HG02571 (cell line): Measurements from ENCODE around the gene EFHC2.
"Not testable (repeated sequence)": the region's sequence is repeated elsewhere in the genome, so short reads cannot be mapped to it uniquely, and the experiment has no call there.

Experiments used
- ATAC-seq: cut with Tn5 transposase; IDR thresholded peaks from one replicate; pipeline ENCODE4 v1.9.1; 2021; ENCODE audit warnings: mild to moderate bottlenecking, moderate library complexity; ENCODE audit not compliant: unreplicated experiment

The EFHC2 gene

DNA sequence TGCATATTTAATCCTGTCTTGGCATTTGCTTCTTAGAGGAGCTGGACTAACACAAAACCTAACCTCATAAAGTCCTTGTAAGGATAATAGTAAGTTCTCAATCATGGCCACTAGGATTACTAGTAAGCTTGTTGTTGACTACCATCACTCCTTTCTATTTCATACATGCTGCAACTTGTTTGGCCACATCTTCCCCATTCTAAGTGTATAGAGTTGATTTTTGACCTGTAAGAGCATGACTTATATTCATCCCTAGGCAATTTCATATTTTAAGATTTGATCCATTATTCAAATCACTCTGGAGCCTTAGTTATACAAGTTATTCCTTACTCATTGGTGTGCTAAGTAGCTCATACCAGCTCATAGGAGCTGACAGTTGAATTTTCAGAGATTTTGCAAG lies 109.4 kb downstream of the EFHC2 start:
- no peak for ATAC-seq

DNA sequence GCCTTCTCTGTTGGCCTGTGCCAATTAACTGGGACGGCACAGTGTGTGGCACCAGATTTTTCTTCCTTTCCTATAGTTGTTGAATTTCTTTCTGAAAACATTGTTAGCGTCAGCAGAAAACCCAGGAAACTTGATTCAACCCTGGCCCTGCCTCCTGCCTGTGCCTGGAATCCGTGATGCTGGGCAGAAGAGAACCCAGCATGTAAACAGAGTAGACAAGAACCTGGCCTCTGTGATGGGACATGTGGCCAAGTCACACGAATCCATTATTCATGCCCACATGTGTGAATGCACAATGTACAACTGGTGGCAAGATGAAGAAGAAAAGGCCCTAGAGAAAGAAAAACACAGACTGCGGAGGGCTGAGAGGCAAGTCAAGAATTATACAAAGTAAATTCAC lies 111.4 kb downstream of the EFHC2 start:
- ATAC-seq: no peak

DNA sequence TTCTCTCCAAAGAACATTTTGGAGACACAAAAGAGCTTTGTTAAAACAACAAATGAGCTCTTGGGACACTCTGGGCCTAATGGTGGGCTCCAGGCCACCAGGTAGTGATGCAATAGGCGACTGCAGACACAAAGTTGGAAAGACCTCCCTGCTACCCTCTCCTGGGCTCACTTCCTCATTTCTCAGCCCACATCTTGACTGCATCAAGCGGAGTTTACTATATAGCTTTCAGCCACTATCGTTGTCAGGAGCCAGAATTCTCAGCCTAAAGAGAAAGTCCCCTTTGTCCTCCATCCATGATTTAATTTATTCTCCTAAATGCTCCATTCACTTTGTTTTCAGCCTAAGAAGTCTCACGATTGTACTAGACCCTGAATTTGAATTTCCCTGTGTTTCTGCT lies 114.9 kb downstream of the EFHC2 start:
- ATAC-seq: no peak

DNA sequence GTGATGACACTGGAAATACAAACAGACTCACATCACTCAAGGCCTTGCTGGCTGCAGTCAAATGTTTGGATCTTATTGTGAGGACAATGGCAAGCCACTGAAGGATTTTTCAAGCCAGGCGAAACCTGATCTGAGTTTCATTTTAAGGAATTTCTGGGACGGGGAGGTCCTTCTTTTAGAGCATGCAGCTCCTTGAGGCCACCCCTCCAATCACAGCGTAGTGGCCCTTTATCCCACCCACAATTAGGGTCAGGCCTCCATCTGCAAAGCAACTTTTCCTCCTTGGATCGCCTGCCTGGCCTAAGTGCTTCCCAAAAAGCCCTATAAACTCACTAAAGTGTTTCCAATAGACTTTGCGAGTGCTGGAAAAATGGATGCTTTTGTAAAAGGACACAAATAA lies 115.5 kb downstream of the EFHC2 start:
- ATAC-seq: no peak

DNA sequence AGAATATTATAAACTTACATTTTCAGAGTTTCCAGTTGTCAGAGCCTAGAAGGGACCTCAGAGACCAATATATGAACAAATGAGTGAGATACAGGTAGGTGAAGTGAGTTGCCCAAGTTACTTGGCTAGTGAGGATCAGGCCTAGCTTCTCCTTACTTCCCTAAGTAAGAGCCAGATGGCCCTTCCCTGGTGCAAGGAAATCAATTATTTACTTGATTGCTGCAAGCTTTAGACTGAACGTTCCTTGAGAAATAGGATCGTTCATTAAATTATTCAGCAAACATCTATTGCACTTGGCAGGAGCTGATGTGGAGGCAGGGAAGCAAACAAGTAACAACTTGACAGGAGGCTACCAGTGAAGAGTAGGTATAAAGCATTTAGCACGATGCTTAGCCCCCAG lies 117.8 kb downstream of the EFHC2 start:
- no peak for ATAC-seq

DNA sequence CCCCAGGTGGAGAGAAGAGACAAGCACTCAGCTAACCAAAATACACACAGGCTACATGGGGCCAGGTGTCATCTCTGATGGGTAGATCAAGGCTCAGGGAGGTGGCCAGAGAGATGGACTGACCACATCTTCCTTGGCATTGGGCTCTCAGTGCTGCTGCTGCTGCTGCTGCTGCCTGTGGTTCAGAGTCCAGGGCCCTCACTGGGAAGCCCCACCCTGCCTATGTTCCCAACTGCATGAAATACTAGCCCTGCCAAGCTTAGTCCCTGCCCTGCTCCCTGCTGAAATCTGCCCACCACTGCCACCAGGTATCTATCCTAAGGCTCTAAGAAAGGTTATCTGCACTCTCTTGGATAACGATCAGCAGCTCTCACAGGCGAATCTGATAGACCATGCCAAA lies 118.7 kb downstream of the EFHC2 start:
- ATAC-seq: no peak

DNA sequence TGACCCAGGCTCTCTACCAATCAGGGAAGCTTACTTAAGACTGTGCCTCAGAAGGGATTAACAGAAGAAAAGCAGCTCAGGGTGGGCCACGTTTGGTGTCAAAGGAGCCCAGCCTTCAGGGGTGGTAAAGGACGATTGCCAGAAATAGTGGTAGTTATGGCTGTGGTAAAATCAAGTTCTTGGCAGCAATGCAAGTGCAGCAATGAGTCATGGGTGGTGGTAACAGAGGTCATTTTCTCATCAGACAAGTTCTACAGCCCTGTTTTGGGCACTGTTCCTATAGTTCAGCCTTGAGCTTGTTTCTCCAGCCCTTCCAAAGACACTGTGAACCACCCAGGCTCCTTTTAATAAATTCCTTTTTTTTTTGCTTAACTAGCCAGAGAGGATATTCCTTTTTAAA lies 120.3 kb downstream of the EFHC2 start:
- ATAC-seq: no peak

DNA sequence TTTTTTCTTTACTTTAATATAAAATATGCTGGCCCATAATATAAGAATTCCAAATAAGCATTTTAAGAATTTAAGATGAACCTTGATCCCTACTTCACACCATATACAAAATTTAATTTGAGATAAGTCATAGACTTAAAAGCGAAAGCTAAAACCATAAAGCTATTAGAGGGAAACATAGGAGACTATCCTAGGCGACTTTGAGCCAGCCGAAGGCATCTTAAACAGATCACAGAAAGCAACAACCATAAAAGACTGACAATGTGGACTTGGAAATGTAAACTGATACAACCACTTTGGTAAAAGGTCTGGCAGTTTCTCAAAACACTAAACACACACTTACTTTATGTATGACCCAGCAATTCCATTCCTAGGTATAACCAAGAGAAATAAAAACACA lies 125.0 kb downstream of the EFHC2 start:
- ATAC-seq: no peak

DNA sequence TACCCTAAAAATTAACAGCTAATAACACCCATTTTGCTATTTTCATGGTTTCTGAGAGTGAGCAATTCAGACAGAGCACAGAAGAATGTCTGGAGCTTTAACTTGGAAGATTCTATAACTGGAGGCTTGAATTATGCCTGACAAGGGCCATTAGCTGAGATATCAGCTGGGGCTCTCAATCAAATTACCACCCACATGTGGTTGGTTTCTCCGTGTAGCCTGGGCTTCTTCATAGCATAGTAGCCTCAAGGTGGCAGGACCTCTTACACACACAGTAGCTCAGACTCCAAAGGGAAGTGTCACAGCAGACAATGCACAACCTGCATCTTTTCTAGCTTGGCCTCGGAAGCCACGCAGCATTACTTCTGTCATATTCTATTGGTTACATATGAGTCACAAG lies 127.3 kb downstream of the EFHC2 start:
- no peak for ATAC-seq

DNA sequence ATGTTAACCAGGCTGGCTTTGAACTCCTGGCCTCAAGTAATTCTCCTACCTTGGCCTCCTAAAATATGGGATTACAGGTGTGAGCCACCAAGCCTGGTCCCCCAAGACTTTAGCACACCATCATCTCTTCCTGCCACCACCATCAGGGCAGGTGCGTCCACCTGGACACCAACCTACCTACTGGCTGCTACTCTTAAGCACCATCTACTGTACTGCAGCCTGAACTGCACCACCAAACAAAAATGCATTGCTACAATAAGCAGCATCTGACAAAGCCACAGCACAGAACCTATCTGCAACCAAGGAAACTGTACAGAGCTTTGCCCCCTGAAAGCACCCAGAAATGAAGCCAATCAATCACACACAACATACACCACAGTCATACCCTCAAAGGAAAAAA lies 139.7 kb downstream of the EFHC2 start:
- ATAC-seq: no peak

DNA sequence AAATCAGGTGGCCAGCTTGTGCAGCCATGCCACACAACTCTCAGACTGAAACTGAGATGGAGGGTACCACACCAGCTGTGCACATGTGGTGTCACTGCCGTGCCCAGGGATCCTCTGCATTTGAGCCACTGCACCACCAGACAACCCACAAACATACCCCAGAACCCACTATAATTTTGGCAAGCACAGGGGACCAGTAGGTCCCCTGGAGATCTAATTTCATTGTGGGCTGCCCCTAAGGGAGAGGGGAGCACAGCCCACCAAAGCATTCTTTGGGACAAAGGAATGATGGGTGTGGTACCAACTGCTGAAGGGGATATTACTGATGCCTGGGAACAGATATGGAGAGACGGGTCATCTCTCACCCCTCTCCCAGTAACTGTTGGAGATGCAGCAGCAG lies 140.9 kb downstream of the EFHC2 start:
- ATAC-seq: no peak

DNA sequence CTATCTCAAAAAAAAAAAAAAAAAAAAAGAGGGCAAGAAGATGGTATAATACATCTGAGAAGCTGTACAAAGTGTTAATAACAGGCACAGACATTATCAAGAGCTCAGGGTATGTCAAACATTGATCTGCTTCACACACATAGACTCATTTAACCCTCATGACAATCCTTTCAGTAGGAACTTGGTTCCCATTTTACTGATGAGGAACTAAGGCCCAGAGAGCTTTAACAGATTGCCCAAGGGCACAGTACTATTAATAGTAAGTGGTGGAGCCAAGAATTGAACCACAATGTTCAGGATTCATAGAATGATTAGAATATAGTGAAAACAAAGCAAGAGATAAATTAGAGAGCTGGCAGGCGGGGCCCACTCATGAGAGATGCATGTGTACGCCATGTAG lies 154.4 kb downstream of the EFHC2 start:
- ATAC-seq: no peak

DNA sequence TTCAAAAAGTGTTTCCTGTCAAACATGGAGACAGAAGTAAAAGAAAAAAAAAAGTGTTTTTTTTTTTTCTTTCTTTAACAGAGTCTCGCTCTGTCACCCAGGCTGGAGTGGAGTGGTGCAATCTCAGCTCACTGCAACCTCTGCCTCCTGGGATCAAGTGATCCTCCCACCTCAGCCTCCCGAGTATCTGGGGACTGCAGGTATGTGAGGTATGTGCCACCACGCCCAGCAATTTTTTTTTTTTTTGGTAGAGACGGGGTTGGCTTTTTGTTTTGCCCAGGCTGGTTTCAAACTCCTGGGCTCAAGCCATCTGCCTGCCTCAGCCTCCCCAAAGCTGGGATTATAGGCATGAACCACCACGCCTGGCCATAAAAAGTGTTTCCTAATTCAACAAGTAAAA lies 155.6 kb downstream of the EFHC2 start:
- not testable (repeated sequence) for ATAC-seq

DNA sequence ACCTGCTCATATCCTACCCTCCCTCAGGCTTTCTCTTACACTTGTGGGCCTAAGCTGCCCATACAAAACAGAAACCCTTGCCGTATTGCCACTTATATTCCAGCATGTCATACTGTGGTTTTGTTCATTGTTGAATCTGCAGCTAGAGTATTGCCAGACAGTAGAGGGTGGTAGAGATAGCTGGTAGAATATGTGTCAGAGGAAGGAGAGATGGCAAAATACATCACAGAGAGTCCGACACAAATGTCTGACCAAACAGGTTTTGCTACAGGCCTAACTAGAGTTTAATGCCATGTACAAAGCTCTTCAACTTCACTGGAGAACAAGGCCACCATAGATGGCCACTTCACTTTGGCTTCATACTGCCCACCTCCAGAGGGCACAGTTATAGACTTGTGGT lies 160.1 kb downstream of the EFHC2 start:
- no peak for ATAC-seq

DNA sequence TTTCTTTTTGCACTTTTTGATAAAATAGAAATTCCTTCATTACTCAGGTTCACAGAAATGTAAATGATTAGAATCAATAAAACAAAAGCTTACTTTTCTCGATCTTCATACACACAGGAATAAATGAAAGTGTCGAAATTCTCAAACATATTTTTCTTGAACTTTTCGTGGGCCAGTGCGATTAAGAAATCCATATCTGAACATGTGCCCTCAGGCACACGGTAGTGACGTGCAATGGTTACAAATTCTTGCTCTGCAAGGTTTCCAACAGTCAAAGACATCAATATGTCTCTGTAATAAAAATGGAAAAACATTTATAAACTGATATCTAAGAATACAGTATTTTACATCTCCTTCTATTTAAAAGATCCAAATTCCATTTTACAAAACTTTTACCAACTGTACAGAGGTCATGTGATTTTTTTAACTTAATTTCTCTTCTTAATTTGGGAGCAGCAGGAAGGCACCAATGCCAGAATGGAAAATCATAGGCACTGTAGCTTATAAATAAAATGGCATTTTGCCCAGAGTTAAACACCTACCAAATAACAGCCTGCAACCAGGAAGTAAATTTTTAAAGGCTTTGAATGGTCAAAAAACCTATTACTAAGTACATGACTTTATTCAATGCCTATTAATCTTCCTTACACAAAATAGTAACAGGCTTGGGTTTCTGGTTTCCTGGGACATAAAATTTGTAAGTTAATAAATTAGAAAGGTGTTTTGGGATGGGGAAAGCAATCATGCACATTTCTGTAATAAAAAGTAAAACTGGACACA lies 165.0 kb downstream of the EFHC2 start:
- ATAC-seq: no peak

DNA sequence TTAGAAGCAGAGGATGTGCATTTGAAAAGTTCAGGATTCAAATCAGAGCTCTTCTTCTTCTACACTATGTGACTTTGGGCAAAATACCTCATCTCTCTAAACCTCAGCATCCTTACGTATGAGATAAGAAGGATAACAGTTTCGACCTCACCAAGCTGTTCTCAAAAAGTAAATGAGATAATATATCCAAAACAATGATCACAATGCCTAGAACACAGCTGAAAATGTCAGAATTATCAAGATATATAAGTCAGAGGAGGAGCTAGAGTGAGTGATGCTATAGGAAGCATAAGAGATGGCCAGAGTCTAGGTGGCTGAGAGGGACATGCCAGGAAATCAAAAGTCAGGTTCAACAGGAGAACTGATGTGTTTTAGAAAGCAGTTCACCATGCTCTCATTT lies 168.0 kb downstream of the EFHC2 start:
- ATAC-seq: no peak

DNA sequence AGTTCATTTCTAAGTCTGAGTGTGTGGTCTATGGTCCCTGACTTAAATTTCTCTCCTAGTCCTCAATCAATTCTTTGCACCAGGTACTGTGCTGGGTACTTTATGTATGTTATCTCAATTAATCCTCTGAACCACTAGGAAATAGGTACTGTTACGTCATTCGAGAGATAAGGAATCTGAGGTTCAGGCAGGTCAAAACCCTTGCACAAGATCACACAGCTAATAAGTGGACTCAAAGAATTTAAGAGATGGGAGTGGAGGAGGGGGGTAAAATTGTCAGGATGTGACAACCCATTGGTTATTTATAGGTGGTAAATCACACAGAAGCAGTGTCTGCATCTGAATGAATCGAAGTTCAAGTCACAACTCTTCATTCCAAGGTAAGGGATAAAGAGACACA lies 169.4 kb downstream of the EFHC2 start:
- no peak for ATAC-seq

DNA sequence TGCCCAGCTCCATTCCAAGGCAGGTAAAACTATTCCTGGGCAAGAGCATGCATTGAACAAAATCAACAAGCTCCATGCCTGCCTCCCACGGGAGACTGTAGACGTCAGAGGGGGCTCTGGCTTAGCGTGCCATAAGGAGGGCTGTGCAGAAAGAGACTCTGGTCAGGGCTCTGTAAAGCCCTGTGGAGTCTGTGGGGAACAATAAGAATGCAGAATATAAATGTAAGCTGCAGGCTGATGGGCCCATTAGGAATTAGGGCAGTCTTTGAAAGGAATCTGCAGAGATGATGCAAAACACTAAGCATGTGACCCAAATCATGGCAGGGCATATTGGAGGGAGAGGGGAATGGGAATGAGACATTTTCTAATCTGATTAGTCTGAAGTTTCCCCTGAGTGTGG lies 170.3 kb downstream of the EFHC2 start:
- no peak for ATAC-seq

DNA sequence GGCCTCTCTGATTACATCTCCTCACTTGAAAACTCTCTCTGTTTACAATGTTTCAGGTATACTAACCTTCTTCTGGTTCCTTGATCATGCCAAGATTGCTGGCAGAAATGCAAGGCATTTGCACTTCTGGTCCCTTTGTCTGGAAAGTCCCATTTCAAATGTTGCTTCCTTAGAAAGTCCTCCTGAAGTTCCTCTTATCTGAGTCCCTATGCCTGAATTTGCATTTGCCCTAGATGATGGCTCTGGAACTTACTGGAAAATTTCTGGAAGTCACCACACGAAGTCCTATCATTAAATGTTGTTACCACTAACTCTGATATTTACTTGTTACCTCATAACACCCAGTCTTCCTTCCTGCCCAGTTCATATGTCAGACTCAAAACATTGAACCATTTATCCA lies 176.4 kb downstream of the EFHC2 start:
- ATAC-seq: no peak

DNA sequence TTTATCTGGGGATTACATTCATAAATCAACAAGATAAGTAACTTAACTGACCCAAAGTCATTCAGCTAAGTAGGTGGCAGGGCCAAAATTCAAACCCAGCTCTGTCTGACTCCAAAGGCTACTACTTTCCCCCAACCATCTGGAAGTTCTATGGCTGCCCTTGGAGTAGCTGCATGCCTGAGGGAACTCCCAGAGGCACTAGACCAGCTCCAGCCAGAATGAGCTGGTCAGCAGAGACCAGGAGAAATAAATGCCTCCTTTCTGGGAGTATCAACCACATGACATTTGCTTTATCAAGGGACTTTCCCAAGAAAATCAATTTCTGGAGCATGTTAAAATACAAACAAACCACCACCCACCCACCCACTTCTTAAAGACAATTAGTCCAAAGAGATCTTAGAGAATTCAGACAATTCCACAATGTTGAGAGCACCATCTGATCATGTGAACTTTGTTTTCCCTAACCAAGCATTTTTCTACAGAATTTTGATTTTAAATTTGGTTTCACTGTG lies 180.5 kb downstream of the EFHC2 start:
- no peak for ATAC-seq

DNA sequence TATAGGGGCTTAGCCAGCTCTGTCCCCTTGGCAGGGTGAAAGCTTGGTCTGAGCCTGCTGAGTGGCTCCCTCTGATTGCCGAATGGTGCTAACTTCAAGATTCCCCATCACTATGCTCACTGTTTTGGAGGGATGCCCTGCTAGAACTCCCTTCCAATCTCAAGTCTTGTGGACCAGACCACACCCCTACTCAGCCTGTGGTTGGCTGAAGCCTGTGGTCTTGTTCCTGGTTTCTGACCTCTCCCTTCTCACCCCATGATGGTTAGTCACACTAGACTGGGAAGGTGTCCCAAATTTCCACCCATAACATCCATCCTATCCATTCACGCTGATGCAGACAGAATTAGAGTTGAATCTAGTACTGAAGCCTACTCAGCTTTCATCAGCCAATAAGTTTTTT lies 185.6 kb downstream of the EFHC2 start:
- no peak for ATAC-seq

DNA sequence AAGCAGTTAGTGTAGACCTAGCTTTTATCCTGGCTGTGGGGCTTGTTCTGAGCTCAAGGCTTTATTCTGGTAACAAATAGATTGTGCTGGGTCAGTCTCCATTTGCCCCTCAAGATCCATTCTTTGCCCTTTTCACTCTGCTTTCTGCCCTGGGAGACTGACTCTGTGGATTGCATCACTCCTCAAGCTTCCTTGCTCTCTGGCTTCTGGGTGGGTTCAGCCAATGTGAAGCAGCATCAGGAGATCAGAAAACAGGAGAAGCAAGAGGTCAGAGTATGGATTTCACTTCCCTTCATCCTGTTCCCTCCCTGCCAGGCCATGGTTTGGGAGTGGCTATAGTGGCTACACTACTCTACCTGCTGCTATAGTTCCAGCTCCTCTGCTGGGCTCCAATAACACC lies 186.2 kb downstream of the EFHC2 start:
- no peak for ATAC-seq

DNA sequence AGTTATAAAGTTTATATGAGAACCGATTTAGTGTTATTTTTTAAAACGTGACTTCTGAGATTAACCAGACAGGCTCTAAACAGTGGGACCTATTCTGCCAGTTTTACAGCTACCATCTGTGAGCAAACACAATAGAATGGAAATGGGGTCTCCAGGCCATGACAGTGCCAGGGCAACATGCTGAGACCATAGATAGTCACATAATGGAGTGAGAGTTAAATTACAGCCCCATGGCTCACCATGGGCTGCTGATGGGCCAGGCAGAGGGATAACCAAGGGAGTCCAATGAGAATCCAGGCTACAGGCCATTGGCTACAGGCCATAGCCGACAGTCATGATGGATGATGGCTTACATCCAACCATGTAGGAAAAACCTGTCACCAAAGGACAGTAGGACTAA lies 186.7 kb downstream of the EFHC2 start:
- no peak for ATAC-seq
